ENCODE results near the gene TPRG1L.

The TPRG1L gene

DNA sequence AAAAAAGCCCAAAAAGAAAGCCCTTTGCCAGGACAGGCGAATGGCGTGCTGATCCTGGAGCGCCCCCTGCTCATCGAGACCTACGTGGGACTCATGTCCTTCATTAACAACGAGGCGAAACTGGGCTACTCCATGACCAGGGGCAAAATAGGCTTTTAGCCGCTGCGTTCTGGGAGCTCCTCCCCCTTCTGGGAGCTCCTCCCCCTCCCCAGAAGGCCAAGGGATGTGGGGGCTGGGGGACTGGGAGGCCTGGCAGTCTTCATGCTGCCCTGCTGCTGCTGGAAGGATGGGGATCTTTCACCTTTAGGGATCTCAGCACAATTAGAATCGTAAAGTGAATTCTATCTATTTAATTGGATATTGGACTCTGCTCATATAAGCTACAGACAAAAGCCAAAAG lies 3.6 kb downstream of the TPRG1L start:
- no peak for ATAC-seq
- no peak for DNase-seq

DNA sequence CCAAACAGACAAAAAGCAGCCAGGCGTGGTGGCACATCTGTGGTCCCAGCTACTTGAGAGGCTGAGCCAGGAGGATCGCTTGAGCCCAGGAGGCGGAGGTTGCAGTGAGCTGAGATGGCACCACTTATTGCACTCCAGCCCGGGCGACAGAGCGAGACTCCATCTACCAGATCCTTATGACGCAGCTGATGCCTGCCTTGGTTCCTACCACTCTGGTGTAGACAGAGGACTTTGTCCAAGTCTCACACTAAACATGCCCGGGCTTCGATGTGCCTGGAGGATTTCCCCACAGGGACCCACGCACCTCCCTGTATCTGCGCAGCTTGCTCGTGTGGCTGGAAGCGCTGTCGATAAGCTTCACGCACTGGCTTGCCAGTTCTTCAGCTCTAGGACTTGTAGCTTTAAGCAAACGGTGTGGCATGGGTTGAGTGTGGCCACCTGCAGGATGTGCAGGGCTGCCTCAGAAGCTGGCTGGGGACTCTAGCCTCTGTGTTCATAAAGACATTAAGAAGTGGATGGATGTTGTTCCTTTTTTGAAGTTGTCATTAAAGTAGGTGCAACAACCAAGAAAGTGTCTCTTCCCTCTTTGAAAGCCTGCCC lies 4.8 kb downstream of the TPRG1L start:
- DNase-seq (no peak), ATAC-seq (no peak)

DNA sequence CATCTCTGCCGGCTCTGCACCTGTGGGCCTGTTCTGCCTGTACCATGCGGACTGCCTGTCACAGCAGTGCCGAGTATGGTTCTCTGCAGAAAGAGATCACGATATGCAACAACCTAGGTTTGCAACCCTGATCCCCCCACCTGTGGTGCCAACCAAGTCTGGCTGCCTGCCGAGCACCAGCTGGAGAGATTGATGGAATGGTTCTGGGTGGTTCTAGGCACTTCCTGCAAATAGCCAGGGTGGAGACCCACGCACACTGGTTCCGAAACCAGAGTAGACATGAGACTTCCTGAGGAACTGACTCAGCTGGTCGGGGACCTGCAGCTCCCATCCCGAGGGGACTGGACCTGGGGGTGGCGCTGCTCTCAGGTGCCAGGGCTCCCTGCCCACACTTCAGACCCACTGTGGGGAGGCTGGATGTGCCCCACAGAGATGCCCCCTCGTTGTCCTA lies 5.4 kb downstream of the TPRG1L start:
- no peak for ATAC-seq
- no peak for DNase-seq

DNA sequence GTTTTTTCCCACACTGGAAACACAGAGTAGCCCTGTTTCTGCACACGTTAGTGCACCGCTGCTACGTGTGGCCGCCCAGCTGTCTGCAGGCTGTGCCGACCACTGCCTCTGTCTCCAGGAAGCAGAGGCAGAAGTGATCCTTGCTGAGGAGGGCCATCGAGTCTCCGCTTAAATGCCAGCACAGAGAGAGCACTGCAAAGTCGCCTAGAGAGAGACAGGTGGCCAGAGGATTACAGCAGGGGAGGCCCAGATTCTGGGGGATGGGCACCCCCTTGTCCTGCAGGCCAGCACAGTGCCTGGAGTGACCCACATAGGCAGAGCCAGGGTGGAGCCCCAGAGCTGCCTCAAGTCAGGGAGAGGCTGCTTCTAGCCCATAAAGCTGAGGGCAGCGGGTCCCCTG lies 6.1 kb downstream of the TPRG1L start:
- ATAC-seq (no peak), DNase-seq (no peak)

DNA sequence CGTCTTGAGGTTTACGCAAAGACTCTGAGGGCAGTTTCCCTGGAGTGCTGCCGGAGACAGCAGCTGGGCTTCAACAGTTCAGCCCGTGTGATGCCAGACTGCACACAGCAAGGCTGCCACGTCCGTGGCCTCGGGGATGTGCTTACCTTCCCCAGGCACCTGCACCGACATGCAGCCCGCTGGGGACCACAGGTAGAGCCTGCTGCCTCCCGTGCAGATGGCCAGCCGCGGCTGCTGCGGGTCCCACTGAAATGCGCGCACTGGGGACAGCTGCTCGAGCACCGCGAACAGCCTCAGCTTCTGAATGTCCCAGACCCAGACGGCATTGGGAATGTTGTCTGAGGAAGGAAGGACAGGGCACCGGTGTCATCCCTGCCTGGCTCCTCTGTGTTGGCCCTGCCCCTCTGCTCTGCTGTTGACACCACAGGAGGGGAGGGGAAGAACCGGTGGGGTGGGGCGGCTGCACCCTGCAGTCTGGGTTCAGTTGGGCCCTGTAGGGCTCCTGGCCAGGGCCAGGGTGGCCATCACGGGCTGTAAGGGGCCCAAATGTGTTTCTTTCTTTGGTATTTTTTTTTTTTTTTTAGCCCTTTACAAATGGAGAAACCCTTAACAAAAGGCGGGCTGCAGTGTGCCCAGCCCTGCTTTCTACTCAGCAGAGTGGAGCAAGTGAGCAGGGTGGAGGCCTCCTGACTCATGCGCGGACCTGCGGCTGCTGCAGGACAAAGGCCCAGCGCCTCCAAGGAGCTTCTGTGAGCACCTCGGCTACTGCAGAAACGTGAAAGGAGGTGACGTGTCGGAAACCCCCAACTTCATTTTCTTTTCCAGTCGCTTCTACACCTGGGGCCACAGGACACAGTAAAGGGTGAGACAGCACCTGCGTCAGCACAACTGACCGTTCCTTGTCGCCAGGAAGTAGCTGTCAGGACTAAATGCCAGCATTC lies 6.8 kb downstream of the TPRG1L start:
- DNase-seq (no peak), ATAC-seq (no peak)

DNA sequence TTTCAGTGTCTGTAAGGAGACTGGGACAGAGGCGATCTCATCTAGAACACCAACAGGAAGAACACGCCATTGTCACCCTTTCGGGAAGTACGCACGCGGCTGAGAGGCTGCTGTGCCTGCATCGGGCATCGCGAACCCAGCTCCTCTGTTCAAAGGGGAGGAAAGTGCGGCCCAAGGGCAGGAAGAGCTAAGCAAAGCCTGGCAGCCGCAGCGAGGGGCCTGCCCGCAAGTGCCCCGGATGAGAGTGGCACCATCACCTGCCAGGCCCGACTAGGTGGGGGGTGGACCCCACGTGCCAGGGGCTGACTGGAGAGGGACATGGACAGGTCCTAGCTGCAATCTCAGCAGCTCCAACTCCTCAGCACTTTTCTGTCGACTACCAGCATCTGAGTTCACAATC lies 7.5 kb downstream of the TPRG1L start:
- DNase-seq (no peak), ATAC-seq (no peak)

DNA sequence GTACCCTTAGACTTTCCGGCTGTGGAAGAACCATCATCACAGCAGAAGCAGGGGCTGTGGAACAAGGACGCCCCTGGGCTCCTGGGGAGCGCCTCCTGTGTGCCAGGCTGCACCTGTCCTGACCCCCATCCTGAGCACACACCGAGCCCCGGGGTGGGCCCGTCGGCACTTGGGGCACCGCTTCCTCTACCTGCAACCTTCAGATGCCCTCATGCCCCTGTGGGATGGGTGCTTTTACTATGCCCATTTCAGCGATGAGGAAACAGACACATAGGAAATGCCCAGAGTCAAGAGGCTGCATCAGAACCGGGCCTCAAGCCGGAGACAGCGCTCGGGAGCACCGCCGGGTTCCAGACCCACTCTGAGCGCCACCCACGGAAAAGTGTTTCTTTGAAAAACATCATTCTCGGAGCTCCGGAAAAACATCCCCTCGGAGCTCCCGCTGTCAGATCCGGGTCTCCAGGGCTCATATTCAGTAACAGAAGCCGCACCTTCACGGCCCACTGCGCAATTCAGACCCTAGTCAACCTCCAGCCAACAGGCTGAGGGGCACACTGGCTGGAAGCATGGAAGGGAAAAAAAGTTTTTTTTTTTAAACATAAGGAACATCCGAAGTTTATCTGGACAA lies 8.0 kb downstream of the TPRG1L start:
- DNase-seq (no peak), ATAC-seq (no peak)

DNA sequence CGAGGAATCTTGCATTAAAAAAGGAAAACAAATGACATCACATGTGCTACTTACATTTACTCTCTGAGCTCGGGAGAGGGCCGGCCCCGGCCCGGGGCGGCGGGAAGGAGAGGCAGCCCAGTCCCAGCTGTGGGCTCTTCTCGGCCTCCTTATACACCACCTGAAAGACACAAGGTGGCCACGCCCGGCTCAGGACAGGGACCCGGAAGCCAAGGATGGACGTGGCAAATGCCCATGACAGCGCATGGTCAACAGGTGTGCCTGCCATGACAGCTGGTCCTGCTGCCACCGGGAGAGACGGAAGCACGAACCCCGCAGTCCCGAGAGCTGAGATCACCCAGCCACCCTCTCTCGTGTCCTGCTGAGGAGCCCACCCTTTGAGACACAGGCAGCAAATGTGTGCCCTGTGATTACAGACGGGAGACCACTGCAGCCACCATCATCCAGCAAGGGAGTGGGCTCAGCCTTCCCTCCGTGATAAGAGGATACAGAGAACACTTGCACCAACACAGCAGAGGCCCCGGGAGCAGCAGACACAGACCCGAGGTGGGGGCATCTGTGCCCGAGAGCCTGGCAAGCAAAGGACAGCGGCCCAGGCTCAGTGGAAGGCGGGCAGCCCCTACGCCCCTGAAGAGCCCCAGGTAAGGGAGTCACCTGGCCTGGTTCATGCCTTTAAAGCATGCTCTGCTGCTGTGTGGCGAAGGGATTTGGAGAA lies 8.7 kb downstream of the TPRG1L start:
- no peak for ATAC-seq
- no peak for DNase-seq

DNA sequence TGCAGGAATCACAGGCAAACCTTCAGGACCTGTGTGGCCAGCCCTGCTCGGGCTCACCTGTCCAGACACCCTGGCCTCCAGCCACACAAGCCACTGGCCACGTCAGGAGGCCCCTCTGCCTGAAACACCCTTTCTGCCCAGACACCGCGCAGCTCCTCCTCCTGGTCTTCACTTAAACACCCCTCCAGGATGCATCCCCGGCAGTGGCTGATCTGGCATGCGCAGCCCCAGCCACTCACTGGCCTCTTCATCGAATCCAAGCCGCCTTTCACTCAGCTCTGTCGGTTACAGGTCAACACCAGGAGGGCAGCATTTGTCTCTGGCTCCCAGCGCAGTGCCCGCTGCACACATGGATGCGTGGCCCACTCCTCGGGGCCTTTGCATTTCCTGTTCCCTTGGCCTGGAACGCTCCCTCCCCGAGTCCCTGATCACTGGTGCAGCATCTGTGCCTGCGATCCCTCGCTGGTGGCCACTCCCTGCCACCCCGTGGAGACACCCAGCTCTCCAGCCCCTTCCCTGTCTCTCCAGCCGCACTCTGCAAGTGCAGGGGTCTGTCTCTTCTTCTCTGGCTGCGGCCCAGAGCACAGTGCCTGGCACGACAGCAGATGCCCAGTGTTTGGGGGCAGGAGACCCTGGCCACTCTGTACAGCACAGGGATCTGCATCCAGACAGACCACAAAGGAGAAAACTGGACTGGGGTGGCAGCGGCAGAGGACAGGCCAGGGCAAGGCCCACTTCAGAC lies 9.4 kb downstream of the TPRG1L start:
- DNase-seq (no peak), ATAC-seq (no peak)

DNA sequence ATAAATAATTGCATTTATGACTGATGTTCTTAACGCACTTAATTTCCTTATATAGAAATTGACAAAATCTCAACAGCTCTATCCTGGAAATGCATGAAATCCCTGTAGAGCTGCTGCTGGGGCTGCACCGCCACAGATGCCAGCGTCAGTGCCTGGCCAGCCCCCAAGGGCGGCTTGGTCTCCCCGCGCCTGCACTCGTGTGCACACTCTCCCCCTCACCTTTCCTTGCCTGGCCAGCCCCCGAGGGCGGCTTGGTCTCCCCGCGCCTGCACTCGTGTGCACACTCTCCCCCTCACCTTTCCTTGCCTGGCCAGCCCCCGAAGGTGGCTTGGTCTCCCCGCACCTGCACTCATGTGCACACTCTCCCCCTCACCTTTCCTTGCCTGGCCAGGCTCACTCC lies 11.3 kb downstream of the TPRG1L start:
- ATAC-seq: no peak
- DNase-seq: no peak

DNA sequence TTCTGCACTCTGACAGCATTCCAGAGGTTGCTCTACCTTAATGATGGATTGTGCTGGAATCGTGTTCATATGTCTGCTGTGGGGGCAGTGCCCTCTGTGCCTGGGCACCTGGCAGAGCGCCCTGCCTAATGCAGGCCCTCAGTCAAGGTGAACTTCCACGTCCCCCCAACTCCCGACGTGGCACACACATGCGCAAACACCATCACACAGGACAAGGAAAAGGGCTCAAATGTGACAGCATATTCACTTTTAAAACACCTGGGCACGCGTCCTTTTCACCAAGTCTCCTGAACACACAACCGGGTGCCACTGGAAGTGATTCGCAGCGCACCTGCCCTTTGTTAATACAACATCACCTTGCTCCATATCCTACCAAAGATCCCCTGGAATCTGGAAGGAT lies 11.7 kb downstream of the TPRG1L start:
- no peak for ATAC-seq
- DNase-seq: no peak

DNA sequence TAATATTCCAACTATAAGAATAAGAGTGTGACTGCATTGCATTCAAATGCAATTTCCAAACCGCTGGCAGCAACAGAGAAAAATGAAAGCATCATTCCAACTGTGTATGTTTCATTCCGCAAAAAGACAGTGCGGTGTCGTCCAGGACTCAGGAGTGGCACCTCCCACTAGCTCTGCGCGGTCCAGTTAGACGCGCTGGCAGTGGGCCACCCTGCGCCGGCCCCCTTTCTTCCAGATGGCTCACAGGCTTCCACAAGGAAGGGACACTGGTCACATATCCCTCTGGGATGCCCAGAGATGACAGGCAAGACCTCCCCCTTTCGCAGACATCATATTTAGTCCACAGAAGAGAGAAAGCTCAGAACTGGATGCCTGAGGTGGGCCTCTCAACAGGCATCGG lies 13.2 kb downstream of the TPRG1L start:
- no peak for DNase-seq
- ATAC-seq: no peak

DNA sequence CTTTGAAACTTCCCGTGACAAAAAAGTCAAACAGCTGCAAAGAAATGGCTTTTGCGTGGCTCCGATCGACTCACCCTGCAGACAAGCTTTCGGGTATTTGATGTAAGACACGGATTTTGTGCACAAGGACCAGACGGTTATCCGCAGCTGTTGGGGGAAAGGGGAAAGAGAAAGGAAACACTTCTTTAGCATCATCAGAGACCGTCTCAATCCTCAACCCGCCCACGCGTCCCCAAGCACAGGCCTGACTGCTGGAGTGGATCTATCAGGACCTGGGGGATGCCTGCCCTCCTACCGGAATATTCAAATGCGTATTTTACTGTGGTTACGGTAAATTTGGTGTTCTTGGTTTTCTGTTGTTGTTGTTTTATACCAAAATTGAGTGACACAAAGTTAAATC lies 13.9 kb downstream of the TPRG1L start:
- no peak for ATAC-seq
- no peak for DNase-seq

DNA sequence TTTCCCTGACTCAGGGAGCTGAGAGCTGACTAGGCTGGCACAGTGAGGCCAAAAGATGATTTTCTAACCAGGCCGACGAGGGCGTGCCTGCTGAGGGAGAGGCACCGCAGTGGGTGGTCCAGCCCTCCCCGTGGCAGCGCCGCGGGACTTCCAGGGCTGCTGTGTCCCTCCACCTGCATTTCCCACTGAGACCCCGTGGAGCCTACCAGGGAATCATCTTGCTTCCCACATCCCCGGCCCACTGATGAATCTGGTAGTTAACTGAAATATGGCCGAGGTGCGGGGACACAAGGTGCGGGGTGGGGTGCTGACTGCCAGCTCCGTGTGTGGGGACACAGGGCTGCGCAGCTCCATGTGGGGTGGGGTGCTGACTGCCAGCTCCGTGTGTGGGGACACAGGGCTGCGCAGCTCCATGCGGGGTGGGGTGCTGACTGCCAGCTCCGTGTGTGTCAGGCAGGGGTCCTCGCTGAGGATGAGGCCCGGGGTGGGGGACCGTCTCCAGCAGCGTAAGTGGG lies 14.6 kb downstream of the TPRG1L start:
- ATAC-seq (no peak), DNase-seq (no peak)

DNA sequence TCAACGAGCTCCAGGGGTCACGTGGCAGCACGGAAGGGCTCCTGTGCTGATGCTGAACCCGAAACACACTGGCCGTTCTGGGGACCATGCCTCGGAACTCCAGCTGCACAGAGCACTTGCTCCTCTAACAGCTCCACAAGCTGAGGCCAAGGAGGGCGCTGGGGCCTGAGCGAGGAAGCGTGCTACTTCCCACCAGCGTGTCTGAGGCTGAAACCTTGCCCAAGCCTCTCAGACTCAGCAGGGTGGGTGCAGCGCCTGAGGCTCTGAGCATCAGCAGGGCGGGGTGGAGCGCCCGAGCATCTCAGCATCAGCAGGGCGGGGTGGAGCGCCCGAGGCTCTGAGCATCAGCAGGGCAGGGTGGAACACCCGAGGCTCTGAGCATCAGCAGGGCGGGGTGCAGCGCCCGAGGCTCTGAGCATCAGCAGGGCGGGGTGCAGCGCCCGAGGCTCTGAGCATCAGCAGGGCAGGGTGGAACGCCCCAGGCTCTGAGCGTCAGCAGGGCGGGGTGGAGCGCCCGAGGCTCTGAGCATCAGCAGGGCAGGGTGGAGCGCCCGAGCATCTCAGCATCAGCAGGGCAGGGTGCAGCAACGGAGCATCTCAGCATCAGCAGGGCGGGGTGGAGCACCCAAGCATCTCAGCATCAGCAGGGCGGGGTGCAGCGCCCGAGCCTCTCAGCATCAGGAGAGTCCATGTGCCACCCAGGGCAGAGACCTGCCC lies 15.5 kb downstream of the TPRG1L start:
- ATAC-seq: no peak
- DNase-seq: no peak

DNA sequence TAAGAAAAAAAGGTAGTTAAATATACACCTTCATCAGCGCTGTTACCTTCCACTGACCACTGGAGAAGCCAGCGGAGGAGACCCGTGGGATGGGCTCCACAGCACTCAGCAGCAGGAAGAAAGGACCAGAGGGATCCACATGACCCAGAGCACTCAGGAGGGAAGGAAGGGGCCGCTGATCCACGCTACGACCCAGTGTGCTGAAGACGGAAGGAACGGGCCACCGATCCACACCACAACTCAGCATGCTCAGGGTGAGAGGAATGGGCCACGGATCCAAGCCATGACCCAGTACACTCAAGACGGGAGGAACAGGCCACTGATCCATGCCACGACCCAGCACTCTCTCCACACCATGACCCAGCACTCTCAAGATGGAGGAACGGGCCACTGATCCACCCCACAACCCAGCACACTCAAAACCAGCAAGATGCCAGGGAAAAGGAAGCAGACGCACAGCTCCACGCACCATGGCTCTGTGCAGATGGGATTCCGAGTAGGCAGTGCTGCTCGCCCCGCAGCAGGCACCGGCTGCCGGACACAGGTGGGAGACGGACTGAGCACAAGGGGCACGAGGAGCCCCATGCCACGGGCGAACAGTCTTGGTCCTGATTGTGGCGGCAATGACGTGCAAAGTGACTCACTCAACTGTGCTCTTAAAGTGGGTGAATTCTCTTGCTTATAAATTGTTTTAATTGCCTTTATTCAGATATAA lies 16.4 kb downstream of the TPRG1L start:
- no peak for ATAC-seq

DNA sequence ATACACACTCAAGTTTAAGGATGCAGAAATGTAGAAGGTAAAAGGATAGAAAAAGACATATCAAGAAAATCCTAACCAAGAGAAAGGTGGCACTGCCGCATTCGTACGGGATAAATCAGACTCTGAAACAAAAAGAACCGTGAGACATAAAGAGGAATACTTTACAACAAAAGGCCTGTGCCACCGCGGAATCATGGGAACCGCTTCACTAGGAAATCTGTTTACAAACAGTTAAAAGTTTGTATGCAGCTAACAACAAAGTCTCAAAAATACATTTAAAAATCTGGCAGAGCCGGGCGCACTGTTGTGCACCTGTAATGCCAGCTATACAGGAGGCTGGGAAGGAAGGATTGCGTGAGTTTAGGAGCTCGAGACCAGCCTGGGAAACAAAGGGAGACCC lies 17.0 kb downstream of the TPRG1L start:
- DNase-seq: no peak
- ATAC-seq: no peak

More for the DNA sequence above, 16.4 kb downstream of the TPRG1L start:
- DNase-seq: no peak

DNA sequence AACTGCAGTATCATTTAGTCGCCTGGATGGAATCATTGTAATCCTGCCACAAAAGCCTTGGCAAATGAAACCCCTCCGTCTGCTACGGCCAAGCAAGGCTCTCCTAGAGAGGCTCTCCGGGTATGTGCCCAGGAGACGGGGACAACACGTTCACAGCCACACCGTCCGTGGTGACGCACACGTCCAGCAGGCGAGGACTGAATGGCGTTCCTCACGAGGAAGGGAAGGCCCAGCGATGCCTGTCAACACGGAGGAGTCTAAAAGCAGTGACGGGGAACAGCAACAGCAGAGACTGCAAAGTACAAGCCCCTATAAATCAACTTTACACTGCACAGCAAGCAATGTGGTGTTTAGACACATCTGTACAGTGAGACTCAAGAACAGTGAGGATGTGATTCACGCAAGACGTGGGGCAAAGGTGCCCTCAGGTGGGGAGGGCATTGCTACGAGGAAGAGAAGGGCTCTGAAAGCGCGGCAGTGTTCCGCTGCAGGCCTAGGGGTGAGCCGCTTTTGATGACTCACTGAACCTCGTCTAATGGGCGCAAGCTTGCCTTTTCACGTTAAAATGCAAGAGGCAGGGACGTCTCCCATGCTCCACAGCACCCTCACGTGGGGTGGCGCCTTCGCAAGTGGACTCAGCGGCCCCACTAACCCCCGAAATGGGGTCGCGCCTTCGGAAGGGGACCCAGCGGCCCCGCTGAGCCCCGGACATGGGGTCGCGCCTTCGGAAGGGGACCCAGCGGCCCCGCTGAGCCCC lies 18.3 kb downstream of the TPRG1L start:
- DNase-seq (no peak), ATAC-seq (no peak)

DNA sequence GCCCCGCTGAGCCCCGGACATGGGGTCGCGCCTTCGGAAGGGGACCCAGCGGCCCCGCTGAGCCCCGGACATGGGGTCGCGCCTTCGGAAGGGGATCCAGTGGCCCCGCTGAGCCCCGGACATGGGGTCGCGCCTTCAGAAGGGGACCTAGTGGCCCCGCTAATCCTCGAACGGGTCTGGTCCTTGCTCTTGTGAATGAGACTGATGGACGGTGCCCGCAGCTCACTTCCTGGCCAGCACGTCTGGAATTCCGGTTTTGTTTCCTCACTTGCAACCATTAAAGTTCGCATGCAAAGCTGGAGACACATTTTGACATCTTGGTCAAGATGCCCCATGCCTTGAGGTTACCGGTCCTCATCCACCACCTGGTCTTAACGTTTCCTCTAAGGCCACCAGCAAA lies 19.5 kb downstream of the TPRG1L start:
- no peak for ATAC-seq
- DNase-seq: no peak

DNA sequence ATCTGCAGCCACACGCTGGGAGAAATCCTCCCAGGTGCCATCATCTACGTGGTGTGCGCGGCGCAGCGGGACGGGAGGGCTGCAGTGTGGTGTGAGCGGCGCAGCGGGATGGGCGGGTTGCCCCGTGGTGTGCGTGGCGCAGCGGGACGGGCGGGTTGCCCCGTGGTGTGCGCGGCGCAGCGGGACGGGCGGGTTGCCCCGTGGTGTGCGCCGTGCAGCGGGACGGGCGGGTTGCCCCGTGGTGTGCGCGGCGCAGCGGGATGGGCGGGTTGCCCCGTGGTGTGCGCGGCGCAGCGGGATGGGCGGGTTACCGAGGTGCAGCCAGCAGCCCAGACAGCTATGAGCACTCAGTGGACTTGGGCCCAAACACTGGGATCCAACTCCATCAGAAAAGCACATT lies 20.4 kb downstream of the TPRG1L start:
- ATAC-seq (no peak), DNase-seq (no peak)

Measured in stimulated activated naive CD8-positive, alpha-beta T cell treated with anti-CD3 and anti-CD28 coated beads, Interleukin-15, Interleukin-2, amounts not matched to agents 100 U/mL and 50 U/mL, for 24 hours (primary cell).